ENCODE measurements around the gene AOC3. TPM values are rescaled to one million over a fixed set of nuclear protein-coding genes. Genes with fewer than 3 reads are reported as not detected.

Gene AOC3
- total and polyA plus RNA-seq, 2 of the 13 experiments (the other 11 are each of a cell fraction or from before 2014, with no cell fraction given), result 8.7 to 51.7 TPM

DNA sequence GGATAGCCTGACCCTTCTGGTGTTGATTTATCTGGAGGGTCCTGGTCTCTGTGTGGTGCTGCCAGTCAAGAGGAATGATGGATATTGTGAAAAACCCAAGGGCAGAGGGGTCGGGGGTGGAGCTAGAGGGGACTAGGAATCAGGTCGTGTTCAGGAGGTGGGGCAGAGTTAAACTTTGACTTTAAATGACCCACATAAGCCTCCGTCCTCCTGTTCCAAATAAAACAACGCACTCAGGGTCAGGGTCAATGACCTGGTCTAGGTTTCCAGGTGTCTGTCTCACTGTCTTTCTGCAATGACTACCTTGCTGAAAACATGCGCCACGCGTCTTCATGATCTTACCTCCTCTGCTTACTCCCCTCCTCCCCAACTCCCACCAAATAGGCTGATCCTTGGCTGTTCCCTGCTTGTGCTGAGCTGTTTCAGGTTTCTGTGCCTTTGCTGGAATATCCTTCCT is 14.7 kb downstream of the AOC3 start (continued):
- TF ChIP-seq KDM5B (CRISPR knock-in tag; IDR thresholded peaks at IDR 0.05; ENCODE audit: borderline replicate concordance), result no peak; the same call in 1 of the 2 replicates
- TF ChIP-seq MXD4 (CRISPR knock-in tag; IDR thresholded peaks at IDR 0.05), result no peak
- TF ChIP-seq ZNF619 (CRISPR knock-in tag; IDR thresholded peaks at IDR 0.05), result 0 out of 2 replicates have a peak, but pooled peaks have one; percentile 11
- TF ChIP-seq ATM (IDR thresholded peaks at IDR 0.05; ENCODE audit: borderline replicate concordance), result no peak
- TF ChIP-seq HOXA5 (CRISPR knock-in tag; IDR thresholded peaks at IDR 0.05), result no peak
- TF ChIP-seq ZNF878 (CRISPR knock-in tag; IDR thresholded peaks at IDR 0.05), result peak; percentile 60; the same call in 1 of the 2 replicates
- peak; percentile 79 for TF ChIP-seq ERF (CRISPR knock-in tag; IDR thresholded peaks at IDR 0.05)
- TF ChIP-seq ZIK1 (CRISPR knock-in tag; IDR thresholded peaks at IDR 0.05; ENCODE audit: borderline replicate concordance, low read depth), result peak; percentile 51; the same call in 1 of the 2 replicates
- TF ChIP-seq MZF1 (CRISPR knock-in tag; IDR thresholded peaks at IDR 0.05; ENCODE audit: borderline replicate concordance), result no peak
- TF ChIP-seq, protein P1, sequence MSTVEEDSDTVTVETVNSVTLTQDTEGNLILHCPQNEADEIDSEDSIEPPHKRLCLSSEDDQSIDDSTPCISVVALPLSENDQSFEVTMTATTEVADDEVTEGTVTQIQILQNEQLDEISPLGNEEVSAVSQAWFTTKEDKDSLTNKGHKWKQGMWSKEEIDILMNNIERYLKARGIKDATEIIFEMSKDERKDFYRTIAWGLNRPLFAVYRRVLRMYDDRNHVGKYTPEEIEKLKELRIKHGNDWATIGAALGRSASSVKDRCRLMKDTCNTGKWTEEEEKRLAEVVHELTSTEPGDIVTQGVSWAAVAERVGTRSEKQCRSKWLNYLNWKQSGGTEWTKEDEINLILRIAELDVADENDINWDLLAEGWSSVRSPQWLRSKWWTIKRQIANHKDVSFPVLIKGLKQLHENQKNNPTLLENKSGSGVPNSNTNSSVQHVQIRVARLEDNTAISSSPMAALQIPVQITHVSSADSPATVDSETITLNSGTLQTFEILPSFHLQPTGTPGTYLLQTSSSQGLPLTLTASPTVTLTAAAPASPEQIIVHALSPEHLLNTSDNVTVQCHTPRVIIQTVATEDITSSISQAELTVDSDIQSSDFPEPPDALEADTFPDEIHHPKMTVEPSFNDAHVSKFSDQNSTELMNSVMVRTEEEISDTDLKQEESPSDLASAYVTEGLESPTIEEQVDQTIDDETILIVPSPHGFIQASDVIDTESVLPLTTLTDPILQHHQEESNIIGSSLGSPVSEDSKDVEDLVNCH (CRISPR knock-in tag; IDR thresholded peaks at IDR 0.05), result no peak
- TF ChIP-seq PHF5A (CRISPR knock-in tag; IDR thresholded peaks at IDR 0.05; ENCODE audit: low read depth, unreplicated experiment), result peak; percentile 37
- peak; percentile 86 for TF ChIP-seq PITX1 (CRISPR knock-in tag; IDR thresholded peaks at IDR 0.05)
- TF ChIP-seq ZNF10 (CRISPR knock-in tag; IDR thresholded peaks at IDR 0.05; ENCODE audit: borderline replicate concordance, low read depth), result no peak
- TF ChIP-seq ZNF749 (CRISPR knock-in tag; IDR thresholded peaks at IDR 0.05; ENCODE audit: borderline replicate concordance), result no peak
- TF ChIP-seq ZNF451 (CRISPR knock-in tag; IDR thresholded peaks at IDR 0.05), result no peak
- TF ChIP-seq ZNF572 (CRISPR knock-in tag; IDR thresholded peaks at IDR 0.05), result no peak

All from HepG2 (cell line).